ENCODE data around the gene IGFBP7.

Gene IGFBP7

DNA sequence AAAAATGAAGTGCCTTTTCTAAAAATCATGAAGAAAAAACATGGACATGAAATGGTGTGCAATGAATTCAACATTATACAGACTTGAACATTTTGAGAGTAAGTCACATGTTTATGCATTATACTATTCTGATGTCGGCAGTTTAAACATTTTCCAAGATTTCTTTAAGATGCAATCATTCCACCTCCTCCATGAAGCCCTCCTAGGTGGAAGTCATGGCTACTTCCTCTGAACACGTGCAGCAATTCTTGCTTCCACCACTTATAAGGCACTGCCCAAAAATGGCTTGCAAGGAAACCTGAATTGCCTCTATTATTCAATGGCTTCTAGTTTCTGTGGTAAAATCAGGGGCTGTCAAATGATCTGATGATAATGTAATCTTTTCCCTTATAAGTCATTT is 25.8 kb downstream of the IGFBP7 start:
- Histone ChIP-seq H3K36me3 (ENCODE audit: insufficient read depth, low read length) (peaks cover 42% of the 10 kb centered on the region), H3K27ac (ENCODE audit: low read depth, low read length) (peak overlapping the region; percentile 97), H2AFZ (ENCODE audit: low read length, unreplicated experiment) (no peak overlapping the region), H3K4me3 (ENCODE audit: low read depth, low read length) (no peak overlapping the region), H3K4me1 (ENCODE audit: control insufficient read depth, insufficient read depth, low read length, unreplicated experiment) (peaks cover 59% of the 10 kb centered on the region), H3K79me2 (ENCODE audit: control insufficient read depth, insufficient read depth, low read length, unreplicated experiment) (peaks cover 63% of the 10 kb centered on the region), H3K27me3 (ENCODE audit: insufficient read depth, low read length) (no peaks in the 10 kb centered on the region)

DNA sequence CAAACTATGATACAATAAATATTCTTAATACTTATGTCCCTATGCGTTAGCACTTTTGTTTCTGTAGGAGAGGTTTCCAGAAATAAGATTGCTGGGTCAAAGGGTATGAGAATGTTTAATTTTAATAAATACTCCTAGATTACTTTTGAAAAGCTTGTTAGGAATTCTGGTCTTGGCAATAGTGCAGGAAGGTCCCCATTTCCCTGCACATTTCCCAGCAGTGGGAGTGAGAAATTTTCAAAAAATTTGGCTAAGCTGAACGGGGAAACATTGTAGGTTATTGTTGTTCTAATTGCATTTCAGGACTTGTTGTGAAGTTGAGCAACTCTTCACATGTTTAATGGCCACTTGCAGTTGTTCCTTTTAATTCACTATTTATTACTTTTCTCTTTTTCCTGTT is 27.1 kb downstream of the IGFBP7 start:
- Histone ChIP-seq H2AFZ (ENCODE audit: low read length, unreplicated experiment) (peak overlapping the region; percentile 18), H3K4me3 (ENCODE audit: low read depth, low read length) (no peak overlapping the region), H3K4me1 (ENCODE audit: control insufficient read depth, insufficient read depth, low read length, unreplicated experiment) (peaks cover 70% of the 10 kb centered on the region), H3K27ac (ENCODE audit: low read depth, low read length) (peak overlapping the region; percentile 97), H3K27me3 (ENCODE audit: insufficient read depth, low read length) (no peaks in the 10 kb centered on the region), H3K36me3 (ENCODE audit: insufficient read depth, low read length) (peaks cover 37% of the 10 kb centered on the region), H3K79me2 (ENCODE audit: control insufficient read depth, insufficient read depth, low read length, unreplicated experiment) (peaks cover 66% of the 10 kb centered on the region)

DNA sequence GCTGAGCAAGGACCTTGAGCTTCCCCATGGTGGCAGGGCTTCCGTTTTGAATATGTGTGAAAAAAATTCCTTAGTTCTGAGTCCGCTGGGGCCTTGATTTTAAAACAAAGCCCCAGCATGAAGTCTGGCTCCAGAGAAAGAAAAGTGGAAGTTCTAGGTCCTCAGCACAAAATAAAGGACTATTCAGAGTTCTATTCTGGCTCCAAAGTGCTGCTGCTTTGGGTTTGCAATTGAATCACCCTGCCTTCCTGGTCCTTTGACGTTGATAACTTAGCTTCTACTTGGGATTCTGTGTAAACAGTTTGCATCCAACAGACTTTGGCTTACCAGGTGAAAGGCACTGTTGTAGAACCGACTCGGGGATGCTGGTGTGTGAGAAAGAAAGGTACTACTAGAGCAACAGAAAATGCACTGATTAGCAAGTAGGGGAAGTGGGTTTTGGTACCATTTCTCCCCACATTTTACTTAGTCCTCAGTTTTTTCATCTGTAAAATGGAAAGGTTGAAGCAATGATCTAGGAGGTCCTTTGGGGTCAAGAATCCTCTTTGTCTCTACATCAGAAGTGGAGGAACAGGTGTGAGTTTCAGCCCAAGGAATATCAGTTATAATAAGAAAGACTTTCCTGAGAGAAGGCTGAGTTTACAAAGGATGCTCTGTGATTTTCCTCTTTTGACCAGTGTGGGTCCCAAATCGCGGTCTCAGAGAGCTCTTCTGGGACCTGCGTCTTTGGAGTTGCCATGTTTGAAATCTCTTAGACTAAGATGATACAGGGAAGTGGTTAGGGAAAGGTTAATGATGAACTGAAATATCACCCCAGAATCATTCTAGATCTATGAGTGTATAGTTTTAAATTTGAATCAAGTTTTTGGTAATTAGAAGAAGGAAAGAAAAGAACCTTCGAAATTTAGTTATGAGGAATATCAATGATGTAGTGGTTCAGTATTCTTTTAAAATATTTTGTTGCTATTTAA is 28.2 kb downstream of the IGFBP7 start:
- Histone ChIP-seq H3K79me2 (ENCODE audit: control insufficient read depth, insufficient read depth, low read length, unreplicated experiment) (peaks cover 68% of the 10 kb centered on the region), H2AFZ (ENCODE audit: low read length, unreplicated experiment) (peak overlapping the region; percentile 16), H3K36me3 (ENCODE audit: insufficient read depth, low read length) (peaks cover 29% of the 10 kb centered on the region), H3K27me3 (ENCODE audit: insufficient read depth, low read length) (no peaks in the 10 kb centered on the region), H3K4me1 (ENCODE audit: control insufficient read depth, insufficient read depth, low read length, unreplicated experiment) (peaks cover 77% of the 10 kb centered on the region), H3K27ac (ENCODE audit: low read depth, low read length) (peak overlapping the region; percentile 97), H3K4me3 (ENCODE audit: low read depth, low read length) (peak overlapping the region; percentile 35)

DNA sequence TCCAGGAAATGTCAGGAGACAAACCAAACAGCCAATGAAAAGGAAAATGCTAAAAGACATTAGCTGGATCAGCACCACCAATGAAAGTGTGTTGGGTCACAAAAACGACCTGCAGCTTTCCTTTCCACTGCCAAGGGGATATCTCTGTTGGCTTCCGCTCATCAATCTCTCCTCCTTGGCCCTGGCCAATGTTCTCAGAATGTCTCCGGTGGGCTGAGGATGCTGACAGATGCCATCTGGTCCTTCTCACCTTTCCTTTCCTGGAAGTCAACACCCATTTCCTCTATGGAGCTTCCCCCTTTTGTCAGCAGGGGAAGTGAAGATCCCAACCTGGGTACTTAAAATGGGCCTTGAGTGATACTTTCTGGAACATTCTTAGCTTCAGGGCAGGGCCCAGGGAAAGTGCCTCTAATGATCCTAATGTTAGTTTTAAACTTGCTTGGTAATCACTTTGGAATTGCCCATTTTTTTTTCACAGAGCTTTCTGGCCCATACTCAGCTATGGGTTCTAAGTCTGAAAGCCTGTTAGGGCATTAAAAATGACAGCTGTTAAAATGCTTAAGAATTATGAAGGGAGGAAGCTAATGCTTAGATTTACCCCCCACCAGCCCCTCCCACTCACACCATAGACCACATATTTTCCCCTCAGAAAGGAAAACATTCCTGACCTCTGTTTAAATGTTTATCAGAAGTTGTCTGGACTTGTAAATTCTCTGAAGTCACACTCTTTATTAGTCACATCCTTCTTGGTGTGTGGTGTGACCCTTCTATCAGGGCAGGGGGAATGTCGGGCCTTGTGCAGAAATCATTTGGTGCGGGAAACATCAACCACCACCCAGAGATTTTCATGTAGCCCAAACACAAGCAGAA is 29.2 kb downstream of the IGFBP7 start:
- Histone ChIP-seq H2AFZ (ENCODE audit: low read length, unreplicated experiment) (peak overlapping the region; percentile 16), H3K4me1 (ENCODE audit: control insufficient read depth, insufficient read depth, low read length, unreplicated experiment) (peaks cover 85% of the 10 kb centered on the region), H3K79me2 (ENCODE audit: control insufficient read depth, insufficient read depth, low read length, unreplicated experiment) (peaks cover 68% of the 10 kb centered on the region), H3K4me3 (ENCODE audit: low read depth, low read length) (peak overlapping the region; percentile 35), H3K27ac (ENCODE audit: low read depth, low read length) (peak overlapping the region; percentile 97), H3K27me3 (ENCODE audit: insufficient read depth, low read length) (no peaks in the 10 kb centered on the region), H3K36me3 (ENCODE audit: insufficient read depth, low read length) (peaks cover 29% of the 10 kb centered on the region)

DNA sequence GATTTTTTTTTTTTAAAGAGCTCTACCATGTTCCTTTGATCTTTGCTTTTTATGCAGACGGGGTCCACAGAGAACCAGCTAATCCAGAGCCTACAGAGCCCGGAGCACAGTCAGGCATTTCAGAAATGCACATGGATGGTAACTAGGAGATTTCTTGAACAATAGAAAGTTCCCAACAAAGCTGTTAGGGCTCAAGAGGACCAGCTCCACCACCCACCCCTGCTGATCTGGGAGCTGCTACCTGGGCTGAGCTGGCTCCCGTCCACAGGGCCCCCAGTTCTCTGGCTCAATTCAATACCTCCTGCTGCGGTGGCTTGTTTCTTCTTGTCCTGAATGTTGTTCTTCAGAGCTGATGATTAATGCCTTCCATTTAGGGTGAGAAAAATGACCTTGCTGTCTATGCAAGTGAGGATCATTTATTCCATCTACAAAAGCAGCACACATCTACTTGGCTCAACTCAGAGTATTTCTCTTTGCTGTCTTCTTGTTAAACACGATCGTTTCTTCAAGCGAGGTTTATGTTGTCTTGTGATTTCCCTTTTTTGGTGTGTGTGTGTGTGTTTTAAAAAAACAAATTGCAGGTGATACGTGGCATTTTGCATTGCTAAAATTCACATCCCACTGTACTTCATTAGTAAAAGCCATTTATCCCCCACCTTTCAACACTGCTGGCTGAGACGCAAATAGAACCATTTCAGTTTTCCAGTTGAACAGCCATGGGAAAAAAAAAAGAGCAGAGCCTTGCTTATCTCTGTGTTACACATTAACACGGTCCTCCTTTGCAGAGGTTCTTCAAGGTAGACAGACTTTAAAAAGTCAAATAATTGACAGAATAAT is 31.3 kb downstream of the IGFBP7 start:
- H2AFZ ChIP-seq (ENCODE audit: low read length, unreplicated experiment): no peak overlapping the region
- H3K36me3 ChIP-seq (ENCODE audit: insufficient read depth, low read length): peaks cover 26% of the 10 kb centered on the region
- peak overlapping the region; percentile 97 for H3K27ac ChIP-seq (ENCODE audit: low read depth, low read length)
- H3K79me2 ChIP-seq (ENCODE audit: control insufficient read depth, insufficient read depth, low read length, unreplicated experiment): peaks cover 59% of the 10 kb centered on the region
- no peak overlapping the region for H3K4me3 ChIP-seq (ENCODE audit: low read depth, low read length)
- peaks cover 92% of the 10 kb centered on the region for H3K4me1 ChIP-seq (ENCODE audit: control insufficient read depth, insufficient read depth, low read length, unreplicated experiment)
- H3K27me3 ChIP-seq (ENCODE audit: insufficient read depth, low read length): no peaks in the 10 kb centered on the region

DNA sequence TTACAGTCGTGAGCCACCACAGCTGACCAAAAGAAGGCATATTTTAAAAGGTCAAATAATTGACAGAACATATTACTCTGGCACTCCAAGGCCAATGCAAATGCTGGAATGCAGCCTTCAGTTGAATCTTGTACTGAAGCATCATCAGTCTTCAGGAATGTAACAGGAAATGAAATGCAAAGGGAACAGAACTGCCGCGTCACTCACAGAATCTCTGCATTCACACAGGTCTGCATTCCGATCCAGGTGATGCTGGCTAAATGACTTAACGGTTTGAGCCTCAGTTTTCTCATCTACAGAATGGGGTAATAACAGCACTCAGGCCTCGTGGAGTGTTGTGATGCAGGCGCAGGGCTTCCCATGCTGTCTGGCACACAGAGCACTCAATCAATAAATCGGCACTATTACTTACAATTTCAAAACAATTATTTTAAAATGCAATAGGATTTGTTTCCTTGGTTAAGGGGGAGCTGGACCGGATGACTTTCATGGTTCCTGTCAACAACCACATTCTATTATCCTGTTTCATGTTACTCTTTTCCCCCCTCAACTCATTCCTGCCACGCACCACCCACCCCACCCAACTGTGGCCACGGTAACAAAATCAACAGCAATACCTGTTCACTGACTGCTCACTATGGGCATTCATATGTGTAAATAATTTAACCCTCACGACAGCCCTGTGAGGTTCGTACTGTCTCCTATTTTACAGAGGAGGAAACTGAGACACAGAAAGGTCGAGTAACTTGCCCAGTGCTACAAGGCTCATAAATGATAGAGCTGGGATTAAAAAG is 32.4 kb downstream of the IGFBP7 start:
- Histone ChIP-seq H3K36me3 (ENCODE audit: insufficient read depth, low read length) (peaks cover 26% of the 10 kb centered on the region), H3K27ac (ENCODE audit: low read depth, low read length) (peak overlapping the region; percentile 97), H3K4me1 (ENCODE audit: control insufficient read depth, insufficient read depth, low read length, unreplicated experiment) (peaks cover 84% of the 10 kb centered on the region), H2AFZ (ENCODE audit: low read length, unreplicated experiment) (no peak overlapping the region), H3K4me3 (ENCODE audit: low read depth, low read length) (no peak overlapping the region), H3K27me3 (ENCODE audit: insufficient read depth, low read length) (no peaks in the 10 kb centered on the region), H3K79me2 (ENCODE audit: control insufficient read depth, insufficient read depth, low read length, unreplicated experiment) (peaks cover 68% of the 10 kb centered on the region)

DNA sequence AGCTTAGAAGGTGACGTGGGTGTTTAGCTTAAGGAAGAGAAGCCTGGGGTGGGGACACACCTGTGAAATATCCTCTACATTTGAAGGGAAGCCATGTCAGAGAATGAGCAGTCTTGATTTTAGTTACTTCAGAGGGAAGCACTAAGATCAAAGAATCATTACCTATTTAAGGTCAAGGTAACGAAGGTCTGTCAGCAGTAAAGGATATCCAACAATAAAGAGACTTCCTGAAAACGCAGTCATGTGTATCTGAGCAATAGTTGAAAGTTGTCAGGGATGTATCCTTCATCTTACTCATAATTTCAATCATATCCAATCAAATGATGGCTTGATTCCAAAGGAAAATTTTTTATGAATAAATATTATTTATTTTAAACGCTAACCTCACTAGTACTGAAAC is 33.5 kb downstream of the IGFBP7 start:
- Histone ChIP-seq H2AFZ (ENCODE audit: low read length, unreplicated experiment) (no peak overlapping the region), H3K79me2 (ENCODE audit: control insufficient read depth, insufficient read depth, low read length, unreplicated experiment) (peaks cover 73% of the 10 kb centered on the region), H3K36me3 (ENCODE audit: insufficient read depth, low read length) (peaks cover 26% of the 10 kb centered on the region), H3K4me3 (ENCODE audit: low read depth, low read length) (no peak overlapping the region), H3K27ac (ENCODE audit: low read depth, low read length) (peak overlapping the region; percentile 97), H3K4me1 (ENCODE audit: control insufficient read depth, insufficient read depth, low read length, unreplicated experiment) (peaks cover 78% of the 10 kb centered on the region), H3K27me3 (ENCODE audit: insufficient read depth, low read length) (no peaks in the 10 kb centered on the region)

DNA sequence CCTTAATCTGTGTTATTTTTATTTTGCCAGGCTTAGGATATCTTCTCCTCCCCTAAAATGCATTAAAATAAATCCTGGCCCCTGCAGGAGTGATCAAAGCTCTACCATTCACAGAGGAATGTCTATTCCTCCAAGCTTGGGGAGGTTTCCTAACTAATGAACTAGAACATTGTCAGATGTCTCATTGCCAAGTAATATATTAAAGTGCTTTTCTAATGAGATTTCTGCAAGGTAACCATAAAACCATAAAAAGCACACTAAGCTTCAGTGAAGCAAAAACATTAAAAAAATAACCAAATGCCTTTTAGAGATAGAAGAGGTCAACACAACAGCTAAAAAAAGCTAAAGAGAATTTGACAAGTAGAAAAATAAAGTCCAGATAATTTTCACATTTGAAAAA is 34.8 kb downstream of the IGFBP7 start:
- Histone ChIP-seq H3K27me3 (ENCODE audit: insufficient read depth, low read length) (no peaks in the 10 kb centered on the region), H3K79me2 (ENCODE audit: control insufficient read depth, insufficient read depth, low read length, unreplicated experiment) (peaks cover 78% of the 10 kb centered on the region), H2AFZ (ENCODE audit: low read length, unreplicated experiment) (no peak overlapping the region), H3K4me3 (ENCODE audit: low read depth, low read length) (peak overlapping the region; percentile 8; the same call in 1 of the 2 replicates), H3K27ac (ENCODE audit: low read depth, low read length) (peak overlapping the region; percentile 97), H3K36me3 (ENCODE audit: insufficient read depth, low read length) (peaks cover 22% of the 10 kb centered on the region), H3K4me1 (ENCODE audit: control insufficient read depth, insufficient read depth, low read length, unreplicated experiment) (peaks cover 78% of the 10 kb centered on the region)

DNA sequence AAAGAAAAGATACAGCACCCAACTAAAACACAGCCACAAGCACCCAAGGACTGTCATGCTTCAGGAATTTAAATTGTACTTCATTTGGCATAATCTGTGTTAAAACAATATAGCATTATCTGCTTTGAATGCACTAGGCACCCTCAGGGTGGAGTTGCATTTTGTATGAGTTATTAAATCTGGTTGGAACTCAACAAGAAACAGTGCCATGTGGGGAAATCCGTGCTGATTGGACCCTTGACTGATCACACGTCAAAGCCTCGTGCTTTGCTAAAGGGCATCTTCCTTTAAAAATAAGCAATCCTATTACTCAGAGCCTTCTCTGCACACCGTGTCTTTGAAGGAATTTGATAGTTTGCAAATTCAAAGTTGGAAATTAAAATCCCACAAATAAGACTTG is 35.4 kb downstream of the IGFBP7 start:
- Histone ChIP-seq H2AFZ (ENCODE audit: low read length, unreplicated experiment) (no peak overlapping the region), H3K4me3 (ENCODE audit: low read depth, low read length) (peak overlapping the region; percentile 8; the same call in 1 of the 2 replicates), H3K27ac (ENCODE audit: low read depth, low read length) (peak overlapping the region; percentile 97), H3K4me1 (ENCODE audit: control insufficient read depth, insufficient read depth, low read length, unreplicated experiment) (peaks cover 74% of the 10 kb centered on the region), H3K27me3 (ENCODE audit: insufficient read depth, low read length) (no peaks in the 10 kb centered on the region), H3K36me3 (ENCODE audit: insufficient read depth, low read length) (peaks cover 17% of the 10 kb centered on the region), H3K79me2 (ENCODE audit: control insufficient read depth, insufficient read depth, low read length, unreplicated experiment) (peaks cover 78% of the 10 kb centered on the region)
